ENCODE results near the gene ALOX5. TPM values are rescaled to one million over a fixed set of nuclear protein-coding genes. Genes with fewer than 3 reads are reported as not detected.
"Not testable (repeated sequence)": the region's sequence is repeated elsewhere in the genome, so short reads cannot be mapped to it uniquely, and the experiment has no call there.

Gene ALOX5
- total RNA-seq (2021; fragmentation: NEBNext Ultra II Directional; extraction: Animal tissue kit (Norgen Biotek cat#: 25700)), result not detected
- long read RNA-seq, result 0 reads

GRCh38 chr10:45373576-45374349, at the start of gene ALOX5:
TSS of gene ALOX5 (plus strand) at chr10:45374216. CDS start at chr10:45374280, 64 bp downstream.
- Mint-ChIP-seq H3K4me1 (ENCODE audit: low read depth) (no peaks in the 10 kb centered on the region), H3K27ac (no peak within 1 kb of the TSS), H3K4me3 (peak within 1 kb of the TSS; percentile 49), H3K36me3 (ENCODE audit: low read depth) (no peaks in the 10 kb centered on the region), H3K27me3 (ENCODE audit: insufficient read depth) (peaks cover 48% of the 10 kb centered on the region), H3K9me3 (no peaks in the 10 kb centered on the region)
- TF ChIP-seq CTCF (IDR thresholded peaks at IDR 0.05), result no peak
- DNase-seq, result no peak

GRCh38 chr10:45325116-45325515, 48.9 kb upstream of the ALOX5 start:
- DNase-seq, result no peak
- Mint-ChIP-seq H3K9me3 (peaks cover 4% of the 10 kb centered on the region), H3K4me3 (no peak overlapping the region), H3K36me3 (ENCODE audit: low read depth) (no peaks in the 10 kb centered on the region), H3K4me1 (ENCODE audit: low read depth) (no peaks in the 10 kb centered on the region), H3K27me3 (ENCODE audit: insufficient read depth) (peaks cover 2% of the 10 kb centered on the region; the same call in 1 of the 2 replicates), H3K27ac (no peak overlapping the region)
- no peak for TF ChIP-seq CTCF (IDR thresholded peaks at IDR 0.05)

DNA sequence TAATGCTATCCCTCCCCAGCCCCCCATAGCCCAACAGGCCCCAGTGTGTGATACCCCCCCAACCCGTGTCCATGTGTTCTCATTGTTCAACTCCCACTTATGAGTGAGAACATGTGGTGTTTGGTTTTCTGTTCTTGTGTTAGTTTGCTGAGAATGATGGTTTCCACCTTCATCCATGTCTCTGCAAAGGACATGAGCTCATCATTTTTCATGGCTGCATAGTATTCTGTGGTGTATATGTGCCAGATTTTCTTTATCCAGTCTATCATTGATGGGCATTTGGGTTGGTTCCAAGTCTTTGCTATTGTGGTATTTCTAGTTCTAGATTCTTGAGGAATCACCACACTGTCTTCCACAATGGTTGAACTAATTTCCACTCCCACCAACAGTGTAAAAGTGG, 47.2 kb upstream of the ALOX5 start:
- not testable (repeated sequence) for DNase-seq; H3K4me1 Mint-ChIP-seq (ENCODE audit: low read depth); H3K36me3 Mint-ChIP-seq (ENCODE audit: low read depth); H3K4me3 Mint-ChIP-seq; H3K27me3 Mint-ChIP-seq (ENCODE audit: insufficient read depth); H3K9me3 Mint-ChIP-seq; H3K27ac Mint-ChIP-seq

DNA sequence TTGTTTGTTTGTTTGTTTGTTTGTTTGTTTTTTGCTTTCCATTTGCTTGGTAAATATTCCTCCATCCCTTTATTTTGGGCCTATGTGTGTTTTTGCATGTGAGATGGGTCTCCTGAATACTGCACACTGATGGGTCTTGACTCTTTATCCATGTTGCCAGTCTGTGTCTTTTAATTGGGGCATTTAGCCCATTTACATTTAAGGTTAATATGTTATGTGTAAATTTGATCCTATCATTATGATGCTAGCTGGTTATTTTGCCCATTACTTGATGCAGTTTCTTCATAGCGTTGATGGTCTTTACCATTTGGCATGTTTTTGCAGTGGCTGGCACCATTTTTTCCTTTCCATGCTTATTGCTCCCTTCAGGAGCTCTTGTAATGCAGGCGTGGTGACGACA, 42.2 kb upstream of the ALOX5 start:
- not testable (repeated sequence) for H3K9me3 Mint-ChIP-seq; H3K4me3 Mint-ChIP-seq; H3K27me3 Mint-ChIP-seq (ENCODE audit: insufficient read depth); H3K27ac Mint-ChIP-seq; H3K36me3 Mint-ChIP-seq (ENCODE audit: low read depth); DNase-seq; H3K4me1 Mint-ChIP-seq (ENCODE audit: low read depth)

DNA sequence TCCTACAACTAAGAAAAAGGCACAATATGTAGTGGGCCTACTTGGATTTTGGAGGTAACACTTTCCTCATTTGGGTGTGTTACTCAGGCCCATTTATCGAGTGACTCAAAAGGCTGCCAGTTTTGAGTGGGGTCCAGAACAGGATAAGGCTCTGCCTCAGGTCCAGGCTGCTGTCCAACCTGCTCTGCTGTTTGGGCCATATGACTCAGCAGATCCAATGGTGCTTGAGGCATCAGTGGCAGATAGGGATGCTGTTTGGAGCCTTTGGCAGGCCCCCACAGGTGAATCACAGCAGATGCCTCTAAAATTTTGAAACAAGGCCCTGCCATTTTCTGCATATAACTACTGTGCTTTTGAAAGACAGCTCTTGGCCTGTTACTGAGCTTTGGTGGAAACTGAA, 34.1 kb upstream of the ALOX5 start:
- Mint-ChIP-seq H3K9me3 (peaks cover 12% of the 10 kb centered on the region), H3K27me3 (ENCODE audit: insufficient read depth) (peaks cover 2% of the 10 kb centered on the region), H3K4me3 (no peak overlapping the region), H3K36me3 (ENCODE audit: low read depth) (no peaks in the 10 kb centered on the region), H3K4me1 (ENCODE audit: low read depth) (no peaks in the 10 kb centered on the region), H3K27ac (no peak overlapping the region)
- TF ChIP-seq CTCF (IDR thresholded peaks at IDR 0.05), result no peak
- no peak for DNase-seq

GRCh38 chr10:45340420-45340819, 33.6 kb upstream of the ALOX5 start:
- not testable (repeated sequence) for H3K27me3 Mint-ChIP-seq (ENCODE audit: insufficient read depth); H3K4me1 Mint-ChIP-seq (ENCODE audit: low read depth); H3K27ac Mint-ChIP-seq; H3K4me3 Mint-ChIP-seq; DNase-seq; H3K36me3 Mint-ChIP-seq (ENCODE audit: low read depth)
- H3K9me3 Mint-ChIP-seq, result peaks cover 17% of the 10 kb centered on the region

DNA sequence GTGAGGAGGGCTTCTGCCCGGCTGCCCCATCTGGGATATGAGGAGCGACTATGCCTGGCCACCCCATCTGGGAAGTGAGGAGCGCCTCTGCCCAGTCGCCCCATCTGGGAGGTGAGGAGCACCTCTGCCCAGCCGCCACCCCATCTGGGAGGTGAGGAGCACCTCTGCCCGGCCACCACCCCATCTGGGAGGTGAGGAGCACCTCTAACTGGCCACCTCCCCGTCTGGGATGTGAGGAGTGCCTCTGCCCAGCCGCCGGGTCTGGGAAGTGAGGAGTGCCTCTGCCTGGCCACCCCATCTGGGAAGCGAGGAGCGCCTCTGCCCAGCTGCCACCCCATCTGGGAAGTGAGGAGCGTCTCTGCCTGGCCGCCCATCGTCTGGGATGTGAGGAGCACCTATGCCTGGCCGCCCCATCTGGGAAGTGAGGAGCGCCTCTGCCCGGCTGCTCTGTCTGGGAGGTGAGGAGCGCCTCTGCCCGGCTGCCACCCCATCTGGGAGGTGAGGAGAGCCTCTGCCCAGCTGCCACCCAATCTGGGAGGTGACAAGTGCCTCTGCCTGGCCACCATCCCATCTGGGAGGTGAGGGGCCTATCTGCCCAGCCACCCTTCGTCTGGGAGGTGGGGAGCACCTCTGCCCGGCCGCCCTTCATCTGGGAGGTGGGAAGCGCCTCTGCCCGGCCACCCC, 27.2 kb upstream of the ALOX5 start:
- H3K9me3 Mint-ChIP-seq, result peaks cover 27% of the 10 kb centered on the region
- DNase-seq; H3K27me3 Mint-ChIP-seq (ENCODE audit: insufficient read depth); H3K36me3 Mint-ChIP-seq (ENCODE audit: low read depth); H3K4me3 Mint-ChIP-seq; H3K27ac Mint-ChIP-seq; H3K4me1 Mint-ChIP-seq (ENCODE audit: low read depth): not testable (repeated sequence)

DNA sequence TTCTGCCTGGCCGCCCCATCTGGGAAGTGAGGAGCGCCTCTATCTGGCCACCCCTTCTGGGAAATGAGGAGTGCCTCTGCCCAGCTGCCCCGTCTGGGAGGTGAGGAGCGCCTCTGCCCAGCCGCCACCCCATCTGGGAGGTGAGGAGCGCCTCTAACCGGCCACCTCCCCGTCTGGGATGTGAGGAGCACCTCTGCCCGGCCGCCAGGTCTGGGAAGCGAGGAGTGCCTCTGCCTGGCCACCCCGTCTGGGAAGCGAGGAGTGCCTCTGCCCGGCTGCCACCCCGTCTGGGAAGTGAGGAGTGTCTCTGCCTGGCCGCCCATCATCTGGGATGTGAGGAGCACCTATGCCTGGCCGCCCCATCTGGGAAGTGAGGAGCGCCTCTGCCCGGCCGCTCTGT, 26.6 kb upstream of the ALOX5 start:
- not testable (repeated sequence) for H3K4me3 Mint-ChIP-seq; DNase-seq; H3K36me3 Mint-ChIP-seq (ENCODE audit: low read depth); H3K27ac Mint-ChIP-seq; H3K4me1 Mint-ChIP-seq (ENCODE audit: low read depth); H3K27me3 Mint-ChIP-seq (ENCODE audit: insufficient read depth)
- H3K9me3 Mint-ChIP-seq, result peaks cover 26% of the 10 kb centered on the region

- H3K27ac Mint-ChIP-seq; H3K36me3 Mint-ChIP-seq (ENCODE audit: low read depth); H3K4me1 Mint-ChIP-seq (ENCODE audit: low read depth); DNase-seq; H3K27me3 Mint-ChIP-seq (ENCODE audit: insufficient read depth); H3K4me3 Mint-ChIP-seq: not testable (repeated sequence)
- H3K9me3 Mint-ChIP-seq, result peaks cover 21% of the 10 kb centered on the region
These were observed 25.7 kb upstream of the ALOX5 start for GRCh38 chr10:45348196-45348765.
